ENCODE results near the gene SLC27A2.

The SLC27A2 gene

DNA sequence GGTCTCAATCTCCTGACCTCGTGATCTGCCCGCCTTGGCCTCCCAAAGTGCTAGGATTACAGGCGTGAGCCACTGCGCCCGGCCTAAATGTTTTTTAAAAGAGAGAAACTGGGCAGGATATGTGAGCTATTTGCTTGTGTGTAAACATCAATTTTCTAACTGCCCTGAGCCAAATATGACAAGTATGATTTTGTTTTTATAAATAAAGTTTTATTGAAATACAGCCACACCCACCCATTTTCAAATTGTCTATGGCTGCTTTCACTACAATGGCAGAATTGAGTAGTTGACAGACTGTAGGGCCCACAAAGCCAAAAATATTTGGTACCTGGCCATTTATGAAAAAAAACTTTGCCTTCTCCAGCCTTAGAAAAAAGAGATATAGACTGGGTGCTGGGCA lies 99.4 kb downstream of the SLC27A2 start:
- DNase-seq, result no peak
